Thyroid gland (tissue), 4 donors: ENCODE results near the gene TSPAN15. TPM values are rescaled to one million over a fixed set of nuclear protein-coding genes. Genes with fewer than 3 reads are reported as not detected.
A peak's percentile ranks its signal among the peaks of the same experiment; 100 is the strongest.

ENCODE experiments used
- DNase-seq, 2 donors: peaks; one replicate each; pipeline ENCODE4 v3.0.0-alpha.2; 2019
- H3K27ac ChIP-seq, 3 donors: fragments of 200-600 bp; sonication (generic); 1 replicate in 2 of 3; 2 replicates in 1 of 3; pipeline ENCODE4 v1.5.1; 2016 to 2019; ENCODE audit warnings: mild to moderate bottlenecking in 1 of 3, moderate library complexity in 1 of 3
- H3K27me3 ChIP-seq: fragments of 200-600 bp; sonication (generic); one replicate; pipeline ENCODE4 v1.5.1; 2019
- H3K36me3 ChIP-seq, 2 donors: fragments of 200-600 bp; sonication (generic); one replicate each; pipeline ENCODE4 v1.5.1; 2016 to 2019
- H3K4me1 ChIP-seq, 2 donors: fragments of 200-600 bp; sonication (generic); one replicate each; pipeline ENCODE4 v1.5.1; 2017 to 2019
- H3K4me3 ChIP-seq, 3 donors: fragments of 200-600 bp; sonication (generic); replicated peaks in 1 of 3; 1 replicate in 2 of 3; 2 replicates in 1 of 3; pipeline ENCODE4 v1.5.1; 2016; ENCODE audit warnings: mild to moderate bottlenecking in 1 of 3
- H3K9me3 ChIP-seq: fragments of 200-600 bp; sonication (generic); one replicate; pipeline ENCODE4 v1.5.1; 2017
- POLR2A ChIP-seq, 2 donors: fragments of 450-650 bp; IDR thresholded peaks; one replicate each; pipeline ENCODE4 v1.6.1; 2017; ENCODE audit warnings: antibody characterized with exemption in 2 of 2, mild to moderate bottlenecking in 2 of 2, moderate library complexity in 1 of 2
- WGBS, 2 donors: methylation state at CpG; one replicate each; pipeline ENCODE4 v1.1.5; 2017; 5-methylcytosine and 5-hydroxymethylcytosine counted together
- intact Hi-C: fragments of 100-400 bp; cut with DNase I; formaldehyde crosslinking; loops from one replicate; pipeline ENCODE4 v1.15.1; 2023
- total RNA-seq, 4 donors: library from RNA; depleted of rRNA; stranded (reverse); fragments of >200 nt; gene quantifications; one replicate each; pipeline ENCODE4 v1.2.3, GENCODE V29; 2016
- TF ChIP-seq, protein P1 (sequence below), 6 experiments: fragments of 200-600 bp in 3 of 6; fragments of 450-650 bp in 3 of 6; sonication (generic) in 3 of 6; IDR thresholded peaks; one replicate each; pipeline ENCODE4 v1.5.1; 2016 to 2019; ENCODE audit warnings: antibody characterized with exemption in 6 of 6, mild to moderate bottlenecking in 2 of 6, inconsistent platforms in 1 of 6, moderate library complexity in 1 of 6

TSPAN15 gene
- total RNA-seq, 4 donors from 2014 or later = 9.0 to 23.1 (median 17.2) TPM

- Histone ChIP-seq H3K9me3 (no peaks in the 10 kb centered on the region), H3K4me1 (peaks cover 9 to 14% of the 10 kb centered on the region in 2 donors), H3K36me3 (no peaks in the 10 kb centered on the region), H3K27me3 (no peaks in the 10 kb centered on the region), H3K27ac (no peak overlapping the region), H3K4me3 (no peak overlapping the region)
- DNase-seq = no peak
- intact Hi-C loops = no loop called here
- 82% methylated on average over 28 to 29 of the region's 30 CpGs for WGBS, 2 donors
- TF ChIP-seq POLR2A (IDR thresholded peaks at IDR 0.05) = no peak
- TF ChIP-seq, protein P1, sequence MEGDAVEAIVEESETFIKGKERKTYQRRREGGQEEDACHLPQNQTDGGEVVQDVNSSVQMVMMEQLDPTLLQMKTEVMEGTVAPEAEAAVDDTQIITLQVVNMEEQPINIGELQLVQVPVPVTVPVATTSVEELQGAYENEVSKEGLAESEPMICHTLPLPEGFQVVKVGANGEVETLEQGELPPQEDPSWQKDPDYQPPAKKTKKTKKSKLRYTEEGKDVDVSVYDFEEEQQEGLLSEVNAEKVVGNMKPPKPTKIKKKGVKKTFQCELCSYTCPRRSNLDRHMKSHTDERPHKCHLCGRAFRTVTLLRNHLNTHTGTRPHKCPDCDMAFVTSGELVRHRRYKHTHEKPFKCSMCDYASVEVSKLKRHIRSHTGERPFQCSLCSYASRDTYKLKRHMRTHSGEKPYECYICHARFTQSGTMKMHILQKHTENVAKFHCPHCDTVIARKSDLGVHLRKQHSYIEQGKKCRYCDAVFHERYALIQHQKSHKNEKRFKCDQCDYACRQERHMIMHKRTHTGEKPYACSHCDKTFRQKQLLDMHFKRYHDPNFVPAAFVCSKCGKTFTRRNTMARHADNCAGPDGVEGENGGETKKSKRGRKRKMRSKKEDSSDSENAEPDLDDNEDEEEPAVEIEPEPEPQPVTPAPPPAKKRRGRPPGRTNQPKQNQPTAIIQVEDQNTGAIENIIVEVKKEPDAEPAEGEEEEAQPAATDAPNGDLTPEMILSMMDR (IDR thresholded peaks at IDR 0.05) = no peak
Measured at GRCh38 chr10:69494626-69495558, 43.6 kb downstream of the TSPAN15 start.

DNA sequence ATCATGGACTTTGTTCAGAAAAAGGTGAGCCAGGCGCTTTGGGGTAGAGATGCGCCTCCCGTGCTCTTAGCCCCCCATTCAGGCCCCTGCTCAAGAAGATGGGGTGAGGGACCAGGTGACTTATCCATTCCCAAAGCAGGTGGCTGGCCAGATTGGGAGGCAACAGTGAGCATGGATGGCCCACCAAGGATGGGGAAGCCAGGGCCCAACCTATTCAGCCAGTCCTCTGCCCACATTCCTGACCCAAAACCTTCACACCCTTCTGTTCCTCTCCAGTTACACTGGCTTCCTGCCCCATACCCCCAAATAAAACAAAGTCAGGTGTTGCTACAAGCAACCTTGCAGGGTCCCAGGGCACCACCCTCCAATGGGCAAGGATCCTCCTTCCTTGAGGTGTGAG lies 44.4 kb downstream of the TSPAN15 start:
- DNase-seq = no peak
- 95 to 98% methylated on average over 3 of the region's 3 CpGs for WGBS, 2 donors
- no peaks in the 10 kb centered on the region for H3K9me3 ChIP-seq
- no peak overlapping the region for H3K4me3 ChIP-seq
- H3K27ac ChIP-seq = no peak overlapping the region
- no peaks in the 10 kb centered on the region for H3K36me3 ChIP-seq
- TF ChIP-seq, protein P1 (IDR thresholded peaks at IDR 0.05) = no peak
- no peak for TF ChIP-seq POLR2A (IDR thresholded peaks at IDR 0.05)
- no peaks in the 10 kb centered on the region for H3K27me3 ChIP-seq
- intact Hi-C loops = no loop called here
- peaks cover 9 to 14% of the 10 kb centered on the region in 2 donors for H3K4me1 ChIP-seq

DNA sequence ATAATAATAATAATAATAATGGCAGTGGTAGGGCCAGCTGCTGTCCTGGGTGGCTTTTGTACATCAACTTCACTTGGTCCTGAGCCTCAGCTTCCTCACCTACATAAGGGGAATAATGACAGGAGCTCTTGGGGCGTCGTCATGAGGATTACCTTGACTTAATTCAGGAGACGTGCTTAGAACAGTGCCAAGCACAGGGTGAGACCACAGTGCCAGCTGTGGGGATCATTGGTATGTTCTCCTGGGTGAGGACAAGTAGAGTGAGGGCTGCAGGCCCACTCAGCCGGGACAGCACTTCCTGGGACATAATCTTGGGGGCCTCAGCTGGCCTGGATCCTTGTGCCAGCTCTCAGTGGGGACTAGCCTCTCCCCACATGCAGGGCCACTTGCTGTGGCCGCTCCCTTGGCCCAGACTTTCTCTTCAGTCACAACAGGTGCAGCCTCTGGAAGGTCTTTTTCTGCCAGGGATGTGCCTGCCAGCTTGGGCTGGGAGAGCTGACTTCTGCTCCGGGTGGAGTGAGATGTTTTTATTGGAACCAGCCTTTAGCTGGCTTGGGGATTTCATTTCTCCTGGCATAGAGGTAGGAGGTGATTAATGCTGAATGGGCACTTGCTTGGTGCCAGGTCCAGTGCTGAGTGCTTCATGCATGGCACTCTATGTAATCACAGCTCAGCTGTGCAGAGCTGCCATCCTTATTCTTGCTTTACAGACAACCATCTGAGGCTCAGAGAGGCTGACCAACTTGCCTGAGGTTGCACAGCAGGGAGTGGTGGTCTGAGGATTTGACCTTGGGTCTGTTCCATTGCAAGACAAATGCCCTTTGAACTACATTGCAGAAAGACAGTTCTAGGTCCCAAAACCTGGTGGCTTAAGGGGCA lies 45.3 kb downstream of the TSPAN15 start:
- DNase-seq = peak; percentile 70 to 81
- no peak overlapping the region for H3K4me3 ChIP-seq
- H3K9me3 ChIP-seq = no peaks in the 10 kb centered on the region
- intact Hi-C loops = no loop called here
- 39 to 48% methylated on average over 6 of the region's 6 CpGs for WGBS, 2 donors
- no peaks in the 10 kb centered on the region for H3K36me3 ChIP-seq
- no peaks in the 10 kb centered on the region for H3K27me3 ChIP-seq
- TF ChIP-seq, protein P1 (IDR thresholded peaks at IDR 0.05) = no peak
- TF ChIP-seq POLR2A (IDR thresholded peaks at IDR 0.05) = no peak
- peak overlapping the region in 1 of 3 donors; percentile 13 for H3K27ac ChIP-seq
- H3K4me1 ChIP-seq = peaks cover 9 to 14% of the 10 kb centered on the region in 2 donors

DNA sequence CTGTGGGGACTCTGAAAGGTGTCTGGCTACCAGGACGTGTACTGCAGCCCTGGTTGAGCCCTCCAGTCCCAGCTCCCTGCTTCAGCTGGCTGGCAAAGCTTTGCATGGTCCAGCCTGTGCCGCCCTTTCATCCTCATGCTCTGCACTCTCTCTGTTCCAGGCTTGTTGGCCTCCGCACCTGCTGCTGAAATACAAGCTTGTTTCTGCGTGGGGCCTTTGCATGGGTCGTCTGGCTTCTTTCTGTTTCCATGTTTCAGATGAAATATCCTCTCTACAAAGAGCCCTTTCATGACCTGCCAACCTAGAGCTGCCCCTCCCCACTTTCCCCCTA lies 45.9 kb downstream of the TSPAN15 start:
- WGBS, 2 donors = 80 to 84% methylated on average over 5 of the region's 5 CpGs
- no peaks in the 10 kb centered on the region for H3K9me3 ChIP-seq
- TF ChIP-seq, protein P1 (IDR thresholded peaks at IDR 0.05) = no peak
- TF ChIP-seq POLR2A (IDR thresholded peaks at IDR 0.05) = no peak
- intact Hi-C loops = no loop called here
- H3K36me3 ChIP-seq = no peaks in the 10 kb centered on the region
- H3K27ac ChIP-seq = no peak overlapping the region
- peaks cover 9 to 14% of the 10 kb centered on the region in 2 donors for H3K4me1 ChIP-seq
- DNase-seq = no peak
- no peak overlapping the region for H3K4me3 ChIP-seq
- H3K27me3 ChIP-seq = no peaks in the 10 kb centered on the region
